Activated naive CD8-positive, alpha-beta T cell treated with anti-CD3 and anti-CD28 coated beads, Interleukin-2, amount 10 ng/mL, durations not matched to agents 7 days and 5 days (primary cell): ENCODE measurements around the gene APOA1. TPM values are rescaled to one million over a fixed set of nuclear protein-coding genes. Genes with fewer than 3 reads are reported as not detected.

ENCODE experiments used
- total RNA-seq, 2 experiments: library from RNA; stranded (reverse); gene quantifications; one replicate each; pipeline ENCODE4 v1.2.3, GENCODE V29; 2021

APOA1 gene
- total RNA-seq, 2 experiments from 2014 or later = 0.44 to 0.45 TPM

Other genes starting within 250 kb of the APOA1 start
- gene BUD13, start 64.6 kb downstream of the APOA1 start, total RNA-seq = 10 to 100 TPM; 32.1 to 33.0 TPM
- 10 to 100 TPM; 53.6 to 57.3 TPM for gene ZPR1, start 49.6 kb downstream of the APOA1 start, total RNA-seq
- not detected for gene APOA5, start 45.7 kb downstream of the APOA1 start, total RNA-seq
- not detected for gene APOA4, start 14.3 kb downstream of the APOA1 start, total RNA-seq
- not detected for gene APOC3, start 7.7 kb downstream of the APOA1 start, total RNA-seq